H9 (cell line): ENCODE measurements around the gene CACHD1. TPM values are rescaled to one million over a fixed set of nuclear protein-coding genes. Genes with fewer than 3 reads are reported as not detected.
"Not testable (repeated sequence)": the region's sequence is repeated elsewhere in the genome, so short reads cannot be mapped to it uniquely, and the experiment has no call there.

ENCODE experiments used
- DNase-seq: peaks from one replicate; pipeline ENCODE4 v3.0.0-alpha.2; 2017
- H2AFZ ChIP-seq: one replicate; pipeline ENCODE4 v1.6.1; 2013; ENCODE audit warnings: mild to moderate bottlenecking, low read length, control low read depth, moderate library complexity
- H2AK5ac ChIP-seq: 2 replicates; pipeline ENCODE4 v1.6.1; 2013; ENCODE audit warnings: low read length, control low read depth, mixed read lengths; ENCODE audit not compliant: insufficient read length
- H2BK120ac ChIP-seq: one replicate; pipeline ENCODE4 v1.6.1; 2013; ENCODE audit warnings: low read depth, mild to moderate bottlenecking, low read length, control low read depth, inconsistent platforms; ENCODE audit not compliant: poor library complexity, severe bottlenecking
- H2BK12ac ChIP-seq: 2 replicates; pipeline ENCODE4 v1.6.1; 2013; ENCODE audit warnings: low read length, control low read depth, mixed read lengths, low read depth; ENCODE audit not compliant: insufficient read length
- H2BK15ac ChIP-seq: 2 replicates; pipeline ENCODE4 v1.6.1; 2013; ENCODE audit warnings: low read depth, low read length, control low read depth
- H2BK20ac ChIP-seq: one replicate; pipeline ENCODE4 v1.6.1; 2013; ENCODE audit warnings: low read depth, mild to moderate bottlenecking, low read length, control low read depth, inconsistent platforms; ENCODE audit not compliant: poor library complexity, severe bottlenecking
- H2BK5ac ChIP-seq: 2 replicates; pipeline ENCODE4 v1.6.1; 2013; ENCODE audit warnings: low read length, control low read depth, mixed read lengths; ENCODE audit not compliant: insufficient read length
- H3K14ac ChIP-seq: 2 replicates; pipeline ENCODE4 v1.6.1; 2013; ENCODE audit warnings: low read length, control low read depth; ENCODE audit not compliant: insufficient read depth
- H3K18ac ChIP-seq: 2 replicates; pipeline ENCODE4 v1.6.1; 2013; ENCODE audit warnings: low read depth, mild to moderate bottlenecking, mixed read lengths, low read length, control low read depth; ENCODE audit not compliant: insufficient read length
- H3K23ac ChIP-seq: 2 replicates; pipeline ENCODE4 v1.6.1; 2013; ENCODE audit warnings: low read length, control low read depth, mixed read lengths, low read depth; ENCODE audit not compliant: insufficient read length
- H3K23me2 ChIP-seq: 2 replicates; pipeline ENCODE4 v1.6.1; 2013; ENCODE audit warnings: low read depth, mild to moderate bottlenecking, mixed read lengths, low read length, control low read depth; ENCODE audit not compliant: insufficient read length, poor library complexity, severe bottlenecking
- H3K27ac ChIP-seq: 2 replicates; pipeline ENCODE4 v1.5.1; 2013; ENCODE audit warnings: low read length, control low read depth, mixed read lengths, low read depth; ENCODE audit not compliant: insufficient read length
- H3K27me3 ChIP-seq: 2 replicates; pipeline ENCODE4 v1.6.1; 2013; ENCODE audit warnings: low read length, control low read depth, inconsistent platforms; ENCODE audit not compliant: insufficient read depth
- H3K4ac ChIP-seq: 2 replicates; pipeline ENCODE4 v1.6.1; 2013; ENCODE audit warnings: low read depth, mild to moderate bottlenecking, control low read depth, inconsistent platforms, low read length, moderate library complexity
- H3K4me1 ChIP-seq: 2 replicates; pipeline ENCODE4 v1.6.1; 2013; ENCODE audit warnings: low read length, control low read depth, inconsistent platforms; ENCODE audit not compliant: insufficient read depth
- H3K4me2 ChIP-seq: 2 replicates; pipeline ENCODE4 v1.6.1; 2013; ENCODE audit warnings: low read length, control low read depth, mixed read lengths; ENCODE audit not compliant: insufficient read length, insufficient read depth
- H3K56ac ChIP-seq: 2 replicates; pipeline ENCODE4 v1.6.1; 2013; ENCODE audit warnings: low read depth, mild to moderate bottlenecking, mixed read lengths, low read length, control low read depth; ENCODE audit not compliant: insufficient read length
- H3K79me1 ChIP-seq: 2 replicates; pipeline ENCODE4 v1.6.1; 2013; ENCODE audit warnings: low read depth, mild to moderate bottlenecking, moderate library complexity, low read length, control low read depth, inconsistent platforms; ENCODE audit not compliant: insufficient read depth, poor library complexity, severe bottlenecking
- H3K79me2 ChIP-seq: 2 replicates; pipeline ENCODE4 v1.6.1; 2013; ENCODE audit warnings: low read length, control low read depth, inconsistent platforms; ENCODE audit not compliant: insufficient read depth
- H3K9ac ChIP-seq: 2 replicates; pipeline ENCODE4 v1.6.1; 2013; ENCODE audit warnings: low read length, control low read depth, mixed read lengths; ENCODE audit not compliant: insufficient read length; ENCODE audit errors: extremely low read depth
- H3K9me3 ChIP-seq: one replicate; pipeline ENCODE4 v1.6.1; 2013; ENCODE audit warnings: low read depth, low read length, inconsistent platforms; ENCODE audit not compliant: control insufficient read depth
- H3T11ph ChIP-seq: one replicate; pipeline ENCODE4 v1.6.1; 2013; ENCODE audit warnings: mild to moderate bottlenecking, low read length, control low read depth, inconsistent platforms
- H4K20me1 ChIP-seq: one replicate; pipeline ENCODE4 v1.6.1; 2013; ENCODE audit not compliant: control insufficient read depth, insufficient read length, insufficient read depth
- H4K5ac ChIP-seq: 2 replicates; pipeline ENCODE4 v1.6.1; 2013; ENCODE audit warnings: low read depth, mild to moderate bottlenecking, mixed read lengths, low read length, control low read depth; ENCODE audit not compliant: insufficient read length
- H4K8ac ChIP-seq: replicated peaks from 2 replicates; pipeline ENCODE4 v1.6.1; 2013; ENCODE audit warnings: low read length, control low read depth, mixed read lengths, low read depth; ENCODE audit not compliant: insufficient read length
- H4K91ac ChIP-seq: 2 replicates; pipeline ENCODE4 v1.6.1; 2013; ENCODE audit warnings: low read depth, mild to moderate bottlenecking, moderate library complexity, mixed read lengths, low read length, control low read depth; ENCODE audit not compliant: insufficient read length
- H3K27ac Mint-ChIP-seq, 3 experiments: 2 replicates in 2 of 3; 3 replicates in 1 of 3; pipeline ENCODE4 v1.8.0; 2020 to 2021; ENCODE audit warnings: mixed read lengths in 3 of 3, mild to moderate bottlenecking in 1 of 3, moderate library complexity in 1 of 3
- H3K27me3 Mint-ChIP-seq: 2 replicates; pipeline ENCODE4 v1.8.0; 2021; ENCODE audit warnings: low read depth, mild to moderate bottlenecking, moderate library complexity, mixed read lengths
- H3K36me3 Mint-ChIP-seq, 3 experiments: 2 replicates in 2 of 3; 3 replicates in 1 of 3; pipeline ENCODE4 v1.8.0; 2020 to 2021; ENCODE audit warnings: low read depth in 3 of 3, mixed read lengths in 3 of 3; ENCODE audit not compliant: insufficient read depth in 1 of 3
- H3K4me1 Mint-ChIP-seq, 2 experiments: 2 replicates each; pipeline ENCODE4 v1.8.0; 2020; ENCODE audit warnings: mixed read lengths in 2 of 2
- H3K4me3 Mint-ChIP-seq, 2 experiments: 2 replicates in 1 of 2; 3 replicates in 1 of 2; pipeline ENCODE4 v1.8.0; 2020 to 2021; ENCODE audit warnings: mild to moderate bottlenecking in 2 of 2, mixed read lengths in 2 of 2, moderate library complexity in 1 of 2
- H3K9me3 Mint-ChIP-seq, 2 experiments: 2 replicates in 1 of 2; 3 replicates in 1 of 2; pipeline ENCODE4 v1.8.0; 2020; ENCODE audit warnings: mild to moderate bottlenecking in 2 of 2, mixed read lengths in 2 of 2, moderate library complexity in 1 of 2
- WGBS: extraction: QIAGEN DNeasy Blood & Tissue Kit; methylation state at CpG from one replicate; pipeline ENCODE4 v1.1.7; 2013; ENCODE audit warnings: missing lambda C conversion rate, low lambda C conversion rate, mixed read lengths; ENCODE audit not compliant: insufficient read length; ENCODE audit errors: extremely low coverage; 5-methylcytosine and 5-hydroxymethylcytosine counted together
- total RNA-seq: library from RNA; stranded (reverse); gene quantifications from 2 replicates; pipeline ENCODE4 v1.2.1, GENCODE V29; 2021
- TF ChIP-seq, protein P1 (sequence below): fragments of 200-600 bp; sonication (generic); conservative IDR thresholded peaks from 3 replicates; pipeline ENCODE4 v1.8.0; 2021; ENCODE audit warnings: antibody characterized with exemption, mild to moderate bottlenecking

Gene CACHD1
- total RNA-seq, 1 experiment from 2014 or later: 94.2 TPM

GRCh38 chr1:64701886-64702285, 232.0 kb downstream of the CACHD1 start:
- Histone ChIP-seq H3K4ac (no peak overlapping the region), H3K18ac (no peak overlapping the region), H3K9ac (no peak overlapping the region), H3K14ac (no peak overlapping the region), H4K20me1 (no peaks in the 10 kb centered on the region), H3K4me2 (no peak overlapping the region), H3K9me3 (no peaks in the 10 kb centered on the region), H2BK120ac (no peak overlapping the region), H2BK15ac (no peak overlapping the region), H3K23ac (no peak overlapping the region), H3K27ac (no peak overlapping the region), H4K5ac (no peak overlapping the region), H3K23me2 (no peaks in the 10 kb centered on the region), H3K79me2 (no peaks in the 10 kb centered on the region), H2BK12ac (no peak overlapping the region), H2AFZ (no peak overlapping the region), H3K79me1 (no peaks in the 10 kb centered on the region), H2BK5ac (no peak overlapping the region), H4K91ac (no peak overlapping the region), H4K8ac (no peak overlapping the region), H3K4me1 (peaks cover 4% of the 10 kb centered on the region; the same call in 1 of the 2 replicates), H3K27me3 (no peaks in the 10 kb centered on the region), H2BK20ac (no peak overlapping the region), H3T11ph (no peak overlapping the region), H2AK5ac (no peak overlapping the region), H3K56ac (no peak overlapping the region)
- WGBS: no CpG with 5 or more reads among the region's 2 CpGs
- Mint-ChIP-seq H3K4me3 (no peak overlapping the region), H3K9me3 (peaks cover 0 to 3% of the 10 kb centered on the region in 2 experiments; a peak in 1 of 5 replicates), H3K4me1 (peaks cover 10 to 11% of the 10 kb centered on the region in 2 experiments), H3K36me3 (no peaks in the 10 kb centered on the region), H3K27me3 (no peaks in the 10 kb centered on the region), H3K27ac (peak overlapping the region in 1 of 3 experiments; percentile 6; a peak in 1 of 7 replicates)
- TF ChIP-seq, protein P1, sequence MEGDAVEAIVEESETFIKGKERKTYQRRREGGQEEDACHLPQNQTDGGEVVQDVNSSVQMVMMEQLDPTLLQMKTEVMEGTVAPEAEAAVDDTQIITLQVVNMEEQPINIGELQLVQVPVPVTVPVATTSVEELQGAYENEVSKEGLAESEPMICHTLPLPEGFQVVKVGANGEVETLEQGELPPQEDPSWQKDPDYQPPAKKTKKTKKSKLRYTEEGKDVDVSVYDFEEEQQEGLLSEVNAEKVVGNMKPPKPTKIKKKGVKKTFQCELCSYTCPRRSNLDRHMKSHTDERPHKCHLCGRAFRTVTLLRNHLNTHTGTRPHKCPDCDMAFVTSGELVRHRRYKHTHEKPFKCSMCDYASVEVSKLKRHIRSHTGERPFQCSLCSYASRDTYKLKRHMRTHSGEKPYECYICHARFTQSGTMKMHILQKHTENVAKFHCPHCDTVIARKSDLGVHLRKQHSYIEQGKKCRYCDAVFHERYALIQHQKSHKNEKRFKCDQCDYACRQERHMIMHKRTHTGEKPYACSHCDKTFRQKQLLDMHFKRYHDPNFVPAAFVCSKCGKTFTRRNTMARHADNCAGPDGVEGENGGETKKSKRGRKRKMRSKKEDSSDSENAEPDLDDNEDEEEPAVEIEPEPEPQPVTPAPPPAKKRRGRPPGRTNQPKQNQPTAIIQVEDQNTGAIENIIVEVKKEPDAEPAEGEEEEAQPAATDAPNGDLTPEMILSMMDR: no peak
- no peak for DNase-seq

GRCh38 chr1:64702670-64703069, 232.7 kb downstream of the CACHD1 start:
- H3K9me3 ChIP-seq, H3K36me3 Mint-ChIP-seq, H4K20me1 ChIP-seq, H3K79me1 ChIP-seq, H3K56ac ChIP-seq, H2BK5ac ChIP-seq, H4K5ac ChIP-seq, H2BK120ac ChIP-seq, DNase-seq, H3K27me3 Mint-ChIP-seq, H3K23me2 ChIP-seq, H3K4ac ChIP-seq, H4K91ac ChIP-seq, H2BK12ac ChIP-seq, H3T11ph ChIP-seq, H4K8ac ChIP-seq, H3K18ac ChIP-seq, H2AFZ ChIP-seq, H3K9ac ChIP-seq, H3K9me3 Mint-ChIP-seq, H3K23ac ChIP-seq, H2BK15ac ChIP-seq, H3K79me2 ChIP-seq, H3K14ac ChIP-seq, H3K4me3 Mint-ChIP-seq, H3K27me3 ChIP-seq, H2BK20ac ChIP-seq, H3K4me1 ChIP-seq, H3K27ac ChIP-seq, H3K4me2 ChIP-seq, H2AK5ac ChIP-seq, H3K27ac Mint-ChIP-seq: not testable (repeated sequence)
- no CpG with 5 or more reads among the region's 3 CpGs for WGBS
- H3K4me1 Mint-ChIP-seq: peaks cover 10 to 11% of the 10 kb centered on the region in 2 experiments
